Activated CD4-positive, alpha-beta T cell treated with anti-CD3 and anti-CD28 coated beads, Interleukin-2, amount 50 U/mL, for 48 hours (primary cell): ENCODE measurements around the gene TRIM47.
"Not testable (repeated sequence)": the region's sequence is repeated elsewhere in the genome, so short reads cannot be mapped to it uniquely, and the experiment has no call there.

ENCODE experiments used
- DNase-seq, 2 experiments: peaks; one replicate each; pipeline ENCODE4 v3.0.0-alpha.2; 2020

The TRIM47 gene

GRCh38 chr17:75891022-75891604 is 12.7 kb upstream of the TRIM47 start:
- no peak for DNase-seq

GRCh38 chr17:75889454-75889853 is 11.1 kb upstream of the TRIM47 start:
- no peak for DNase-seq

DNA sequence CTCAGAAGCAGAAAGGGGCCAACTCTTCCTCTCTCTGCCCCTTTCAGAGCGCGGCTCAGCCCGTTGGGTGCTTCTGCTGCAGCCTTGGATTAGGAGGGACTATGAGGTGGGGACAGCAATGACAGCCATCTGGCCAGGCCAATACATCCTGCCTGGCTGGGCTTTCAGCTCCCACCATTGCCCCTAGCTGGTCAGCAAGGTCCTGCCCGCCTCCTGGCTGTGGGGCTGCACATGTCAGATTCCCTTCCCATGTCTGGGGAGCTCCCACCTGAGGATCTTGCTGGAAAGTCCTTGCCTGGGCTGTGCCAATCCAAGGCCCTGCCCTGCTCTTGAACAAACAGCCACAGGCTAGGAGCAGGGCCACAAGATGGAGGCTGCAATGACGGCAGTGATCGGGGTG is 10.1 kb upstream of the TRIM47 start:
- no peak for DNase-seq

- not testable (repeated sequence) for DNase-seq
Observed at GRCh38 chr17:75885860-75886259, 7.5 kb upstream of the TRIM47 start.

GRCh38 chr17:75885431-75885830 is 7.0 kb upstream of the TRIM47 start:
- DNase-seq = no peak

GRCh38 chr17:75881678-75882454 is 3.5 kb upstream of the TRIM47 start:
- no peak for DNase-seq

DNA sequence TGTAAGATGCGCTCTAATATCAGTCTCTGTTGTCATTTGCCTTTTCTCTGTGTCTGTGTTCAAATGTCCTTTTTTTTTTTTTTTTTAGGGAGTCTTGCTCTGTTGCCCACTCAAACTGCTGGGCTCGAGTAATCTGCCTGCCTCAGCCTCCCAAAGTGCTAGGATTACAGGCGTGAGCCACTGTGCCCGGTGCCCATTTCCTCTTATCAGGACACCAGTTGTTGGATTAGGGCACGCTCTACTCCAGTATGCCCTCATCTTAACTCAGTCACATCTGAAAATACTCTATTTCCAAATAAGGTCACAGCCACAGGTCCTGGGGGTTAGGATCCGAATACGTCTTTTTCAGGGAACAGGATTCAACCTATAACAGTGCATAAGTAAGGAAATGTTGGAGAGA is 1.9 kb upstream of the TRIM47 start:
- no peak for DNase-seq

- peak; percentile 72 to 77 for DNase-seq
Observed at GRCh38 chr17:75877752-75878173, 618 bp downstream of the TRIM47 start.

DNA sequence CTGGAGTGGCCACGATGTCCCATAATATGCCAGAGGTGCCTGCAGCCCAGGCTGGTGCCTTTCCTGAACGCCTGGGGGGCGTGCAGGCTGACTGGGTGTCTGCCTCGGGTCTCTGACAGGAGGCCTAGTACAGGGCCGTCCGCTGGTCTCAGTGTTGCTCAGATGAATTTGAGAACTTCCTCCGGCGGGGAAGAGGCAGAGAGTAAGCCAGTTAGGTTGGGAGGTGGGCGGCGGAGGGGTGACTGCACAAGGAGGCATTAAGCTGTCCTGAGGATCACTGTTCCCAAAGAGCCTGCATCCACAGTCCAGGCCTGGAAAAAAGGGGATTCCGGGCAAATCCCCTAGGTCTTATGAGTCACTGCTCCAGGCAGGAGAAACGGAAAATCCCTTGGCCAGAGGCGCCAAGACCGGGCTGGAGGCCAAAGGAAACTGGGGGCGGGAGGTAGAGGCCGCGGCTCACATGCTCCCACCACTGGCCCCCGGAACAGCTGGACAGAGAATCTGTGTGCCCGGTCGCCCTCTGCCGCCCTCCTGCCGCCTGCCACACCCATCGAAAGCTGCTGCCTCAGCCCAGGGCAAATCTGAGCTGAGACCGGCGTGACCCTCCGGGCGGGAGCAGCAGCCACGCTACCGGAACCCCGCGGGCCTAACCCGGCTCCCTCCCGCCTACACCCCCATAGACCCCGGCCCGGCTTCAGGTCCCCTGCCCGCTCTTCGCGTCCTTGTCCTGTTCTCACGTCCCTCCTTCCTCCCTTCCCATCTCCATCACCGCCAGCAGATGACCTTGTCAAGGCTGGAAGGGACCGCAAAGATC is 1.2 kb downstream of the TRIM47 start:
- peak; percentile 55 to 59 for DNase-seq

DNA sequence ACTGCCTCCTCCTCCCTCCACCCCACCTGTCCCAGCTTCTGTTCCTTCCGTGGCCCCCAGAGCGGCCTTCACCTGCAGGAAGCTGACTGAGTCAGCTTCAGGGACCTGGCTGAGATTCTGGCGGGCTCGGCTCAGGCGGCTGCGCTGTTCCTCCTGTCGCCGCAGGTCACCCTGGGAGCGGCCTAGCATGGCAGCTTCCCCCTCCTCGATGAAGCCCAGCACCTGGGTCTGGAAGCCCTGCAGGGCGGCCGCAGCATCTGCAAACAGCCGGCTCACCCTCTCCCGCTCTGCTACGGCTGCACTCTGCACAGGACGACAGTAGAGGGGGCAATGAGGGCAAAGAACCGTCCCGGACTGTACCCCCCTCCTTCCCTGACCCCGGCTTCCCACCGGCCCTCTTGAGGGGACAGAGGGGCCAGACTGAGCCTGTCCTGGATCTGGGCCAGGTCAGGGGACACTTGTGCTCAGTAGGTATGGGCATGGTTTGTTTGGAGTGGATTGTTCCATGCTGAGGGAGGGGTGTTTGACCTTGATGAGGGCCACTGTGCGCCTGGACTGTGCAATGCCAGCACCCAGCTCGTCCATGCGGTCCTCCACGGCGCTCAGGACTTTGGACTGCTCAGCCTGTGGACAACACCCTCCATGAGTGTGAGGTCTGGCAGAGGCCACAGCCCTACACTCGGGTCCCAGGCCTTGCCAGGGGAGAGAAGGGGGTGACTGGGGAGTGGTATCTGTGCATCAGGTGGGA is 2.0 kb downstream of the TRIM47 start:
- DNase-seq = peak; percentile 73 to 76

- no peak for DNase-seq
Observed at GRCh38 chr17:75875940-75876189, 2.5 kb downstream of the TRIM47 start.

- no peak for DNase-seq
Observed at GRCh38 chr17:75875182-75875939, 3.0 kb downstream of the TRIM47 start.

DNA sequence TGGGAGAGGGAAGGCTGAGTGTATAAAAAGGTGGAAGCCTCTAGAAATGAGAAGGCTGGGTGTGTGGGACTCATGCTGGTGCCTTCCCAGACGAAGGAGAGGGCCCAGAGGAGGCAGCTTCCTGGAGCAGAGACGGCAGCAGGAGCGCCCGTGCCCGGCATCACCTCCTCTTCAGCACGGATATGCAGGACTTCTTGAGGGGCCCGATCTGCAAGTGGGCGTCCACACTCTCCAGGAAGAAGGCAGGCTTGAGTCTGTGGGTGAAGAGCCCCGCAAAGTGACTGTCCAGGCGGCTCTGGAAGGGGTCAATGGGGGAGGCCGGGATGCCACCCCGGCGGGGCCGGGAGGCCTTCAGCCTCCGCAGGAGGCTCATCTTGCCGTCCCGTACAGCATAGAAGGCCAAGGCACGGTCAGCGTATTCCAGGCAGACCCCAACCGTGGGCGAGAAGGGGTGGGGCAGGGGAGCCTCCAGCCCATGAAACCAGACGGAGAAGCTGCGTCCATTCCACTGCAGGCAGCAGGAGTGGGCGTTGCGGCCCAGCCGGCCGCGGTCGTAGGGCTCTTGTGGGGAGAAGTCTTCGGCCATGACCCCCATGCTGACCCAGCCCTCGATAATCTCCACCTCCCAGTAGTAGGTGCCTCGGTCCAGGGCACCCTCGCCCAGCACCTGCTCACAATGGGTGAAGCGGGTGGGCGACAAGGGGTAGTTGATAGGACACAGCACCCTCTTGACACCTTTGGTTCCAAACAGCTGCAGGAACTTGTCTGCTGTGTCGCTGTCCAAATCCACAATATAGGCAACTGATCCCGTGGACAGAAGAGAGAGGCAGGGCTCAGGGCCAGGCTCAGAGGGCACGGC is 3.8 kb downstream of the TRIM47 start:
- DNase-seq = no peak

- DNase-seq = no peak
Observed at GRCh38 chr17:75873587-75874322, 4.6 kb downstream of the TRIM47 start.

GRCh38 chr17:75872434-75873351 is 5.7 kb downstream of the TRIM47 start:
- peak in 1 of 2 experiments; percentile 42 for DNase-seq

DNA sequence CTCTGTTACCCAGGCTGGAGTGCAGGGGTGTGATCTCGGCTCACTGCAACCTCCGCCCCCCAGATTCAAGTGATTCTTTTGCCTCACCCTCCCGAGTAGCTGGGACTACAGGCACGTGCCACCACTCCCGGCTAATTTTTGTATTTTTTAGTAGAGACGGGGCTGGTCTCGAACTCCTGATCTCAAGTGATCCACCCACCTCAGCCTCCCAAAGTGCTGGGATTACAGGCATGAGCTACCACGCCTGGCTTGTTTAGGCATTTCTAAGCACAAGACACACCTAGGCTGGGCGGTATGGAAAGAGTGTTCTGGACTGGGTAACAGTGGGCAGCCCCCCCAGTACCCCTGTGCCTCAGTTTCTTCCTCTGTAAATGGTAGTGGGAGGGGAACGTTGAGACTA is 8.2 kb downstream of the TRIM47 start:
- not testable (repeated sequence) for DNase-seq

DNA sequence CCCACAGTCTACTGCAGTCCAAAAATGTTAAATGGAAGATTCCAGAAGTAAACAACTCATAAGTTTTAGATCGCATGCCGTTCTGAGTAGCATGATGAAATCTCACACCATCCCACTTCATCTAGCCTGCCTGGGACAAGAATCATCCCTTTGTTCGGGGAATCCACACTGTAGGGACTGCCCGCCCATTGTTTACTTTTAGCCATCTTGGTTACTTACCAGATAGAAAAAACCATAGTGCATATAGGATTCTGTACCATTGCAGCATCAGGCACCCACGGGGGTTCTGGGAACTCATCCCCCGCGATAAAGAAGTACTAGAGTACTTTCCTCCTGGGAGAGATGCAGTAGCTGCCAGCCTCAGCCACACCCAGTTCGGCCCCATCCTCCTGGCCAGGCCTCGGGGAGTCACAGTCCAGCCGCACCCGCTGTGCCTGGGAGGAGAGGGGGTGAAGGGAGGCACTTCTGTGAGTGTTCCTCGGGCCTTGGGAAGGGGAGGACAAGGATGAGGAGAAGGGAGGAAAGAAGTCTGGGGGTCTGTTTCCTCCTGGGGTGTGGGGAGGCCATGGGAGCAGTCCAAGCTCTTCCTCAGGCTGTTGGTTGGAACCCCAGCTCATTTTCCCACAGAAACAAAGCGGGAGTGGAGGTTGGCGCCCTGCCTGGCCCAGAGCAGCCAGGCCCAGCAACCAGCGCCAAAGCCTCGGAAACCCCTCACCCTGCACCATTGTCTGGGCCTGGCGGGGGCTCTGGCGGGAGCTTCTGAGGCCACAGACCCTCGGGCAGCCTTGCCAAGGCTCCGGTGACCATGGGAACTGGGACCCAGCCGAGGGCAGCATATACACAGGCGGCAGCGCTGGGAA is 8.9 kb downstream of the TRIM47 start:
- no peak for DNase-seq

GRCh38 chr17:75868730-75869281 is 9.6 kb downstream of the TRIM47 start:
- not testable (repeated sequence) for DNase-seq
